H1 (cell line): ENCODE data around the gene ALDH1A3. TPM values are rescaled to one million over a fixed set of nuclear protein-coding genes. Genes with fewer than 3 reads are reported as not detected.

Experiments
- BACH1 ChIP-seq: IDR thresholded peaks from 2 replicates; pipeline ENCODE4 v1.6.1; 2012; ENCODE audit warnings: low read length, improper control_type of control experiment
- GTF2F1 ChIP-seq: IDR thresholded peaks from 2 replicates; pipeline ENCODE4 v1.6.1; 2012; ENCODE audit warnings: low read depth, low read length, improper control_type of control experiment, borderline replicate concordance
- JUND ChIP-seq: IDR thresholded peaks from 2 replicates; pipeline ENCODE4 v1.6.1; 2011; ENCODE audit warnings: mild to moderate bottlenecking, improper control_type of control experiment, low read length
- SIN3A ChIP-seq, 2 experiments: IDR thresholded peaks in 1 of 2; conservative IDR thresholded peaks in 1 of 2; 2 replicates each; pipeline ENCODE4 v1.6.1; 2011 to 2012; ENCODE audit warnings: low read length in 2 of 2, improper control_type of control experiment in 1 of 2, low read depth in 1 of 2, mild to moderate bottlenecking in 1 of 2
- SIX5 ChIP-seq: IDR thresholded peaks from 2 replicates; pipeline ENCODE4 v1.6.1; 2011; ENCODE audit warnings: mild to moderate bottlenecking, low read depth, low read length
- polyA plus RNA-seq, 7 experiments: library from polyadenylated mRNA; depleted of rRNA in 3 of 7; stranded (reverse) in 5 of 7; unstranded in 2 of 7; fragments of >200 nt in 5 of 7; fragments of 200-250 nt in 2 of 7; gene quantifications; 1 replicate in 5 of 7; 2 replicates in 1 of 7; 4 replicates in 1 of 7; pipeline versions ENCODE4 v1.2.1 to v1.2.3, GENCODE V29; 2011 to 2013; ENCODE audit warnings: missing spikeins in 2 of 7, mixed read lengths in 2 of 7
- total RNA-seq: library from RNA; stranded (reverse); fragmentation: NEBNext Ultra II Directional; extraction: Animal tissue kit (Norgen Biotek cat#: 25700); gene quantifications from 2 replicates; pipeline ENCODE4 v1.2.1, GENCODE V29; 2021
- TF ChIP-seq, protein P1 (sequence below): IDR thresholded peaks from 2 replicates; pipeline ENCODE4 v1.6.1; 2012; ENCODE audit warnings: low read length, inconsistent platforms

Gene ALDH1A3
- total and polyA plus RNA-seq, 2 of the 8 experiments (the other 6 are each of a cell fraction or from before 2014, with no cell fraction given), result 2.2 to 5.5 TPM

DNA sequence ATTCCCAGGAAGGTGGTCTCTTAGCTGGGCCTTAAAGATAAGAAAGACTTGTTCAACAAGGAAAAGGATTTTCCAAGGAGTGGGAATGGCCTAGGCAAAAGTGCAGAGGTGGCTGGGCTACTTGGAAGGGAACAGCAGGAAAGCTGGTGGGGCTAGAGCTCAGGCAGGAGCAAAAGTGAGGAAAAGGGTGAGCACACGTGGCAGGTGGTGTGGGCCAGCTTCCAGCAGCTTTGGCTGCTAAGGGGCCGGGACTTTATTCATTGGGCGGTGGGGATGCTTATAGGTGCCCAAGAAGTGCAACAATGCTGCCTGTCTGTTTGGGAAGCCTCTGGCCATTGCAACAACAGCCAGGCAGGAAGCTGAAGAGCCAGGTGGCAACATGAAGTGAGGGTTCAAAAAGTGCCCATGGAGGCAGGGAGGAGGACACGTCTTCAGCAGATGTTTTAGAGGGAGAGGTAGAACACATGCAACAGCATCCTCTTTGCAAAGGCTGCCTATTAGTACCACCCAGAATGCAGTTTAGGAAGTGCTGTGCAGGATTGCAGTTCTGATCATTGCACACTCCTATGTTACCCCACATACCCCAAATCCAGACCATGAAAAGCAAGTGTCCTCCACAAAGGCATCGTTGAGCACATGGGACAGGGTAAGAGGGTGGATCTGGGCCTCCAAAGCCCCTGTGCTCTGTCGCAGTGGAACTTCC lies 13.8 kb downstream of the ALDH1A3 start (continued):
- no peak for TF ChIP-seq SIN3A (conservative IDR thresholded peaks at IDR 0.05 in 1 of 2, IDR thresholded peaks at IDR 0.05 in 1 of 2; ENCODE audit: low read depth in 1 of 2, low read length in 2 of 2)
- no peak for TF ChIP-seq BACH1
- no peak for TF ChIP-seq GTF2F1
- TF ChIP-seq, protein P1, sequence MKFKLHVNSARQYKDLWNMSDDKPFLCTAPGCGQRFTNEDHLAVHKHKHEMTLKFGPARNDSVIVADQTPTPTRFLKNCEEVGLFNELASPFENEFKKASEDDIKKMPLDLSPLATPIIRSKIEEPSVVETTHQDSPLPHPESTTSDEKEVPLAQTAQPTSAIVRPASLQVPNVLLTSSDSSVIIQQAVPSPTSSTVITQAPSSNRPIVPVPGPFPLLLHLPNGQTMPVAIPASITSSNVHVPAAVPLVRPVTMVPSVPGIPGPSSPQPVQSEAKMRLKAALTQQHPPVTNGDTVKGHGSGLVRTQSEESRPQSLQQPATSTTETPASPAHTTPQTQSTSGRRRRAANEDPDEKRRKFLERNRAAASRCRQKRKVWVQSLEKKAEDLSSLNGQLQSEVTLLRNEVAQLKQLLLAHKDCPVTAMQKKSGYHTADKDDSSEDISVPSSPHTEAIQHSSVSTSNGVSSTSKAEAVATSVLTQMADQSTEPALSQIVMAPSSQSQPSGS, result no peak
- TF ChIP-seq SIX5, result no peak
- no peak for TF ChIP-seq JUND
